HepG2 (cell line): Measurements from ENCODE around the gene LGALS16.

Source experiments
- EZH2 ChIP-seq: conservative IDR thresholded peaks from 2 replicates; pipeline ENCODE4 v1.6.1; 2012; ENCODE audit warnings: mild to moderate bottlenecking, low read depth, low read length, moderate library complexity
- PHF8 ChIP-seq: sonication (generic); formaldehyde crosslinking; IDR thresholded peaks from 2 replicates; pipeline ENCODE4 v1.5.0; 2020; ENCODE audit warnings: missing genetic modification reagents
- POLR2A ChIP-seq, 2 experiments: IDR thresholded peaks; 2 replicates each; pipeline ENCODE4 v1.6.1; 2011; ENCODE audit warnings: low read depth in 2 of 2, low read length in 2 of 2, mild to moderate bottlenecking in 1 of 2, moderate library complexity in 1 of 2; ENCODE audit not compliant: insufficient read depth in 1 of 2
- RAD21 ChIP-seq: fragments of 450-650 bp; formaldehyde crosslinking; IDR thresholded peaks from 2 replicates; pipeline ENCODE4 v1.5.0; 2020; ENCODE audit warnings: mild to moderate bottlenecking
- ZNF318 ChIP-seq: sonication (generic); formaldehyde crosslinking; IDR thresholded peaks from 2 replicates; pipeline ENCODE4 v1.4.0; 2020; ENCODE audit warnings: mild to moderate bottlenecking, missing genetic modification reagents

- no peak for TF ChIP-seq PHF8 (CRISPR knock-in tag)
- no peak for TF ChIP-seq ZNF318 (CRISPR knock-in tag)
- no peak for TF ChIP-seq RAD21 (CRISPR knock-in tag)
- TF ChIP-seq POLR2A (IDR thresholded peaks at IDR 0.05; ENCODE audit: insufficient read depth in 1 of 2, low read depth in 2 of 2, low read length in 2 of 2) = no peak
- TF ChIP-seq EZH2 = no peak
Measured at GRCh38 chr19:39686739-39687138, 31.0 kb downstream of the LGALS16 start.
